ENCODE results near the gene GLIS1.

- TF ChIP-seq CTCF (conservative IDR thresholded peaks at IDR 0.05) (no peak), EZH2 (IDR thresholded peaks at IDR 0.05; ENCODE audit: low read depth) (no peak)
Observed at GRCh38 chr1:53641481-53642214, 97.3 kb downstream of the GLIS1 start.

All from PC-9 (cell line).